ENCODE data around the gene SCT.
A peak's percentile ranks its signal among the peaks of the same experiment; 100 is the strongest.
"Not testable (repeated sequence)": the region's sequence is repeated elsewhere in the genome, so short reads cannot be mapped to it uniquely, and the experiment has no call there.

SCT gene, protein sequence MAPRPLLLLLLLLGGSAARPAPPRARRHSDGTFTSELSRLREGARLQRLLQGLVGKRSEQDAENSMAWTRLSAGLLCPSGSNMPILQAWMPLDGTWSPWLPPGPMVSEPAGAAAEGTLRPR

DNA sequence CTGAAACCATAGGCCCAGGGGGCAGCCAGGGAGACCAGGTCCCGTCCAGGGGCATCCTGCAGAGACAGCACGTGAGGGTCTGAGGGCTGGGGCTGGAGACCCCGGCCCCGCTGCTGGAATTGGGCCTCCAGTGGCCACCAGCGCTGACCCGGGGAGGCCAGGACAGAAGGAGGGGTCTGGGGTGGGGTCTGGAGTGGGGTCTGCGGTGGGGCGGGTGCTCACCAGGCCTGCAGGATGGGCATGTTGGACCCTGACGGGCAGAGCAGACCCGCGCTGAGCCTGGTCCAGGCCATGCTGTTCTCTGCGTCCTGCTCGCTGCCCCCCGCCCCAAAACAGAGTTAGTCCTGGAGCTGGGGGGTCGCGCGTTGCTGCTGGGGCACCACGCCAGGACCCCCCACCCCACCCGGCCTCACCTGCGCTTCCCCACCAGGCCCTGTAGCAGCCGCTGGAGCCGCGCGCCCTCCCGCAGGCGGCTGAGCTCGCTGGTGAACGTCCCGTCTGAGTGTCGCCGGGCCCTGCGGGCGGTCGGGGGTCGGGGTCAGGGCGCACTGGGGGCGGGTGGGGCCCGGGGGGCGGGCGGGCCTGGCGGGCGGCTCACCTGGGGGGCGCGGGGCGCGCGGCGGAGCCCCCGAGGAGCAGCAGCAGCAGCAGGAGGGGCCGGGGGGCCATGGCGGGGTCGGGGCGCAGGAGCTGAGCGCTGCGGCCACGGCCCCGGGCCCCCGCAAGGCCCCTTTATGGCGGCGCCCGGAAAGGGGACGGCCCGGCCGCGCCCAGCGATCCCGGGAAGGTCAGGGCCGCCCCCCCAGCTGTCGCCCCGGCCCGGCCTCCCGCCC is at the start of gene SCT:
TSS of gene SCT (minus strand) at position 707 of the 833 bp plus-strand sequence. CDS start at position 669, 38 bp downstream.
- DNase-seq (ENCODE audit: low spot score) (no peak), FAIRE-seq (no peak)

DNA sequence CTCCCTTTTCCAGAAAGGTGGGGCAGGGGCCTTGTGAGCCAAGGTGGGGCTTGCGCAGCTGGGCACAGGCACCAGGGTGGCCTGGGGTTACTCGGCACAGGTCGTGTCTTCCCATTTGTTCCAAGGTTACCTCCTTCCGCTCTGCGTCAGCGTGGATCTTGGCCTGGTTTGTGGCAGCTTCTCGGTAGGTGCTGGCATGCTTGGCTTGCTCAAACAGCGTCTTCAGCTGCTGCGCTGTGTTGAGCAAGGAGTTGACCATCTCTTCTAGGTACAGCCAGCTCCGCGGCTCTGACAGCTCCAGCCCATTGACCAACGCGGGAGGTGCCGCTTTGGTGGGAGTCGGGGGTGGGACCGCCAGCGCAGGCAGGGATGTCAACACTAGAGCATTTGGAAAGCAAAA is 47.4 kb upstream of the SCT start:
- FAIRE-seq (no peak), DNase-seq (ENCODE audit: low spot score) (no peak)

GRCh38 chr11:673866-674265 is 46.9 kb upstream of the SCT start:
- DNase-seq (ENCODE audit: low spot score) (no peak), FAIRE-seq (no peak)

DNA sequence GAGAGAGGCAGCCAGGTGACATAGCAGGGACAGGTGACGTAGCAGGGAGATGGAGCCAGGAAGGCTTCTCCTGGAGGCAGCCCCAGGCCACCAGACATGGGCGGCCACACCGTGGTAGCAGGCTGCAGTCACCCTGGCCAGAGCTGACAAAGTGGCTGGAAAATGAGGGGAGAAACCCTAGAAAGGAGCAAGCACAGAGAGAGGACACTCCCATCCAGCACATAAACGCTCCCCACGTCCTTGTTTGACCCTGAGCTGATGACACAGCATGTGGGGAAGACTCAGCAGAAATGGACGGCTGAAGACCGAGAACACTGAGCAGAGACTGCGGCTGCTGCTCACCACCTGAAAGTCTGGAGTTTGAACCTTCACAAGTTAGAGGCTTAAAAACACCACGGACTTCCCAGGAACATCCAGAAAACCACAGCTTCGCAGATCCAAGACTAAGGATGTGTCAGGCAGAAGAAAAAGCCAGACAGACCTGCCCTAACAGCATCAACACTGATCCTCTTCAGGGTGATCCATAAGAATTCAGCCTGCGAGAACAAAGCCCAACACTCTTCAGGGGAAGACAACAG is 38.8 kb upstream of the SCT start:
- no peak for DNase-seq (ENCODE audit: low spot score)
- FAIRE-seq: no peak

- FAIRE-seq (no peak), DNase-seq (ENCODE audit: low spot score) (no peak)
These were observed 38.2 kb upstream of the SCT start for GRCh38 chr11:665062-665703.

GRCh38 chr11:662689-663274 is 35.8 kb upstream of the SCT start:
- DNase-seq (ENCODE audit: low spot score): peak; percentile 65
- FAIRE-seq: peak; percentile 13

DNA sequence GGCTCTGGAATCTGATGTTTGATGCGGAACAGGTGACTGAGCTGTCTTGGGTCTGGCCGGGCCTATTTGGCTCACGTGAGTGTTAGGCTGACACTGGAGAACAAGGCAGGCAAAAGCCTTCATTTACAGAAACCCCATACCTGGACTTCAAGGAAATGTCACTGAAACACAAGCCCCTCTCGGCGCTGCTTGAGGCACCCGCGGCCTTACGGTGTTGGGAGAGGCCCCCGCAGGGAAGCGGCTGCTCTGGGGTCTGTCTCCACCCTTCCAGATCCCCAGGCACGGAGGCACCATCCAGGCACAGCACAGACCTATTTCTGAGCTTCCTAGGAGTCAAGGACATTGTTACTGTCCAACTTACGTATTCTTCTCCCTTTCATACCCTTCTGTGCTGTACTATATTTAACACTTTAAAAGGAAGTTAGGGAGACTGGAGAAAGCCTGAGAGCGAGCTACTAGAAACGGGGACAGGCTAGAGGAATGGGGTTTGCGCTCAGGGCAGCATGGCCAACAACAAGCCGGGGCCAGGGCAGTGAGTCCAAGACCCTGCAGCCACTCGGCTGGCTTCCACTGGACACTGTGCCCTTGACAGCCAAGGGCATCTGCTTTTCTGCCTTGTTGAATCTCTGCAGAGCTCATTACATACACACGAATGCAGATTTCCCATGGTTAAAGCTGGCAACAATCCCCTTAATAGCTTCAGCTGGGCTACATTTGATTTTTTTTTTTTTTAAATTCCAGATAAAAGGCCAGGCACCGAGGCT is 33.9 kb upstream of the SCT start:
- no peak for DNase-seq (ENCODE audit: low spot score)
- FAIRE-seq: no peak

DNA sequence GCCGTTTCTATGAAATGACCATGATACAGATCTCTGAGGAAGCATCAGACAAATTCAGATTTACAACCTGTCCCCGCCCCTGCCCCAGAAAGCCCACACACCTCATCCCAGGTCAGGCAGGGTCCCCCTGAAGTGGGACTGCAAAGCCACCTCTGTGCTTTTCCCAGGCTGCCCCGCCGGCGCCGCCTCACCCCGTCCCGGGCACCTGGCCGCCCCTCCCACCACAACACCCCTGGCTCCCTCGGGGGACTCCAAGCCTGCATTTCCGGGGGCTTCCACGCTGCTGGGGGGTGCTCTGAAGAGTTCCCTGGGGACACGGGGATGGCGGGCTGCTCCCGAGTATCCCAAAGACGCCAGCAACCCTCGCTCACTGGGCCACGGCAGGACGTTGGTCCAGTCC is 33.3 kb upstream of the SCT start:
- DNase-seq (ENCODE audit: low spot score) (no peak), FAIRE-seq (no peak)

- no peak for FAIRE-seq
These were observed 32.6 kb upstream of the SCT start for GRCh38 chr11:659532-660085.

DNA sequence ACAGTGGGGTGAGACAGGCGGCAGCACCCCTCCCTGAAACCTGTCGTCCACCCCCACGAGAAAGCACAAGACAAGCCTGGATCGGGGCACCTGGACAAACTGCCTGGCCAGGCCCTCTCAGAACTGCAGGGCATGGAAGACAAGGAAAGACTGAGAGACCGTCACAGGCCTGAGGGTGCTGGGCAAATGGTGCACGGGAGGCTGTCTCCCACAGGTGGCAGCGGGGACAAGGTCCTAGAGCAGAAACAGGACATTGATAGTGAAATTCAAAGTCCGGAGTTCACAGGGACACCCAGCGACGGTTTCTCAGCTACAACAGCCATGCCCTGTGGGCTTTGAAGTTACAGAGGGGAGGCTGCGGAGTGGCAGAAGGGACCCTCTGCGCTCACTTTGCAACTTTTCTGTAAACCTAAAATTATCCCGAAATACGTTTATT is 30.7 kb upstream of the SCT start:
- no peak for DNase-seq (ENCODE audit: low spot score)
- no peak for FAIRE-seq

More at GRCh38 chr11:659532-660085, 32.6 kb upstream of the SCT start:
- no peak for DNase-seq (ENCODE audit: low spot score)

DNA sequence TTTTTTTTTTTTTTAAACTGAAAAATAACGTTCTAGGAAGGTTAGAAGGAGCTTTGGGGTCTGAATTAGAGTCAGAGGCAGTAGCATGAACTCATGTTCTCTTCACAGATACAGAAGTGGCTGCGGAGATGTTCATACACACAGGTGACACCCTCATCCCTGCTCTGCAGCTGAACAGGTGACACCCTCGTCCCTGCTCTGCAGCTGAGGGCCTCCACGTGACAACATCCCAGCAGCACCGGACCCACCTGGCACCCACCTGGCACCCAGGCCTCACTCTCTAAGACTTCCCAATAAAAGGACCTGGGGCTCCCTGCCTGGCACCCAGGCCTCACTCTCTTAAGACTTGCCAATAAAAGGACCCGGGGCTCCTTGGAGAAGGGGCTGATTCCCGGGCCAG is 29.9 kb upstream of the SCT start:
- DNase-seq (ENCODE audit: low spot score) (no peak), FAIRE-seq (no peak)

GRCh38 chr11:656426-656825 is 29.4 kb upstream of the SCT start:
- no peak for DNase-seq (ENCODE audit: low spot score)

DNA sequence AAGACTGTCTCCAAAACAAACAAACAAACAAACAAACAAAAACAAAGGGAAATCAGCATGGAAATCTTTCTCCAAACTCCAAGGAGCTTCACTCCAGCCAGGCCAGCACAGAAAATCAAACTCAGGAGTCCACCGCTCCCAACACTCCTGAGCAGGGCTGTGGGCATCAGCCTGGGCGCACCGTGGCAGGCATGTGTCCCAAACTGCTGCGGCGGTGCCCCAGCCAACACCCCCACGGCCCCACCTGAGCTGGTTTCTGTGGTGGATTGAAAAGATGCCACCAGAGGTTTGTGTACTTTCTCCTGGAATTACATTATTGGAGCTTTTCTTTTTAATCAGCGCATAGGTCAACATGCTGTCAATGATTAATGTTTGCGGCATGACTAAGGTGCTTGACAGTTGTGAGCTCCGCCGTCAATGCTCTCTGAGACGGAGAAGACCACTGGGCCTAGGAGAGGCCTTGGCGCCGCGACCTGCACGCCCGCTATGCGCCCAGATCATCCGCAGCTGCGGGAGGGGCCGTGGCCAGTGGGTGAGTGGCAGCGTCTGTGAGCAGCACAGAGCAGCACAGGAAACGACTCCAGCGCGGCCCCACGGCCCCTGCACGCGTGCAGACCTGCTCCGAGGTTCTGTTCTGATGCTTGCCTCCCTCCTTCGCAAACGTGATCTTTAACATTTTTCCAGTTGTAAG is 28.2 kb upstream of the SCT start:
- DNase-seq (ENCODE audit: low spot score) (no peak), FAIRE-seq (no peak)

More at GRCh38 chr11:656426-656825, 29.4 kb upstream of the SCT start:
- no peak for FAIRE-seq

- FAIRE-seq; DNase-seq (ENCODE audit: low spot score): not testable (repeated sequence)
These were observed 27.5 kb upstream of the SCT start for GRCh38 chr11:654444-654843.

GRCh38 chr11:653837-654236 is 26.9 kb upstream of the SCT start:
- no peak for DNase-seq (ENCODE audit: low spot score)
- no peak for FAIRE-seq

DNA sequence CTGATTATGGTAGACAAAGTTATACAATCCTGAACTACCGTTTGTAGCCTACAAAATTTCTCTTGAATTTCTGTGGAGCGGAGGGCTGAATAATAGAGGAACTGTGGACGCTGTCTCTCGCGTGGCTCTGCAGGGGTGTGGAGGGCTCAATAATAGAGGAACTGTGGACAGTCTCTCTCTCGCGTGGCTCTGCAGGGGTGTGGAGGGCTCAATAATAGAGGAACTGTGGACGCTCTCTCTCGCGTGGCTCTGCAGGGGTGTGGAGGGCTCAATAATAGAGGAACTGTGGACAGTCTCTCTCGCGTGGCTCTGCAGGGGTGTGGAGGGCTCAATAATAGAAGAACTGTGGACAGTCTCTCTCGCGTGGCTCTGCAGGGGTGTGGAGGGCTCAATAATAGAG is 26.2 kb upstream of the SCT start:
- not testable (repeated sequence) for DNase-seq (ENCODE audit: low spot score); FAIRE-seq

GRCh38 chr11:650482-650881 is 23.5 kb upstream of the SCT start:
- DNase-seq (ENCODE audit: low spot score): no peak

GRCh38 chr11:647672-648158 is 20.7 kb upstream of the SCT start:
- FAIRE-seq; DNase-seq (ENCODE audit: low spot score): not testable (repeated sequence)

More at GRCh38 chr11:650482-650881, 23.5 kb upstream of the SCT start:
- no peak for FAIRE-seq

- FAIRE-seq (no peak), DNase-seq (ENCODE audit: low spot score) (no peak)
These were observed 19.2 kb upstream of the SCT start for GRCh38 chr11:646214-646613.

GRCh38 chr11:645536-645935 is 18.6 kb upstream of the SCT start:
- FAIRE-seq (no peak), DNase-seq (ENCODE audit: low spot score) (no peak)

All from urothelium cell line (cell line).